ENCODE measurements around the gene GREM2.

GREM2 gene

DNA sequence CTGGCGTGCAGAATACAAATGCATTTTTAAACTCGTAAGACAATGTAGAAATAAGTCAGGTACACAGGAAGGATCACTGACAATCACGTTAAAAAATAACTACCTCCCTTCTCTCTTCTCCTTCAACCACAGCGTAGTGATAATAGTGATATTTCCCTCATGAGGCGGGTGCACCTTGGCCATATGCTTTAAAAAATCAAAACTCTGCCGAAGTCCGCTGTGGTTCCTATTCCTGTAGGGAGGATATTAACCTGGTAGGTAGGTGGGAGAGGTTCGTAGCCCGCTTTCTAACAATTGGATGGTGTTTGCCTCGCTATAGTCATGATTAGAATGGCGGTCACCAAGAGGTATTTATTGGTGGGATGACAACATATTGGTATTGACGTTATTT lies 732 bp downstream of the GREM2 start:
- H3K4me3 ChIP-seq (ENCODE audit: low read depth, low read length): no peak overlapping the region

DNA sequence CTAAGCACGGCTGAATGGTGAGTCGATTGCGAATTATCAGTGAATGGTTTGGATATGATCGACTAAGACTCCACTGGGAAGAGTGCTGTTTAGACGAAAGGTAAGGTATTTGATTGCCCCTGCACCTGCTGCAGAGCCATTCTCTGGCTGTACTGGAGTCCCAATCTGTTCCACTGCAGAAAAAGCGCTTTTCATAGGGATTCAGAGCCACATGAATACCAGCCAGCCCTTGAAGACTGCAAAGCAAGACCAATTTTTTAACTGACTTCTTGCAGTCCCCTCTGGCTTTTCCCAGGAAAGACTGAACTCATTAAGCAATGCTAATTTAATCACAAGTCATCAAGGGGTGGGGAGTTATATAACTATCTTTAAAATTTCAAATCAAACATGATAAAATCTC lies 1.3 kb downstream of the GREM2 start:
- no peak overlapping the region for H3K4me3 ChIP-seq (ENCODE audit: low read depth, low read length)
- TF ChIP-seq, protein P1, sequence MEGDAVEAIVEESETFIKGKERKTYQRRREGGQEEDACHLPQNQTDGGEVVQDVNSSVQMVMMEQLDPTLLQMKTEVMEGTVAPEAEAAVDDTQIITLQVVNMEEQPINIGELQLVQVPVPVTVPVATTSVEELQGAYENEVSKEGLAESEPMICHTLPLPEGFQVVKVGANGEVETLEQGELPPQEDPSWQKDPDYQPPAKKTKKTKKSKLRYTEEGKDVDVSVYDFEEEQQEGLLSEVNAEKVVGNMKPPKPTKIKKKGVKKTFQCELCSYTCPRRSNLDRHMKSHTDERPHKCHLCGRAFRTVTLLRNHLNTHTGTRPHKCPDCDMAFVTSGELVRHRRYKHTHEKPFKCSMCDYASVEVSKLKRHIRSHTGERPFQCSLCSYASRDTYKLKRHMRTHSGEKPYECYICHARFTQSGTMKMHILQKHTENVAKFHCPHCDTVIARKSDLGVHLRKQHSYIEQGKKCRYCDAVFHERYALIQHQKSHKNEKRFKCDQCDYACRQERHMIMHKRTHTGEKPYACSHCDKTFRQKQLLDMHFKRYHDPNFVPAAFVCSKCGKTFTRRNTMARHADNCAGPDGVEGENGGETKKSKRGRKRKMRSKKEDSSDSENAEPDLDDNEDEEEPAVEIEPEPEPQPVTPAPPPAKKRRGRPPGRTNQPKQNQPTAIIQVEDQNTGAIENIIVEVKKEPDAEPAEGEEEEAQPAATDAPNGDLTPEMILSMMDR (IDR thresholded peaks at IDR 0.05; ENCODE audit: borderline replicate concordance, insufficient read depth, low read depth, low read length): no peak

More for the DNA sequence above, 732 bp downstream of the GREM2 start:
- TF ChIP-seq, protein P1 (IDR thresholded peaks at IDR 0.05; ENCODE audit: borderline replicate concordance, insufficient read depth, low read depth, low read length): no peak

DNA sequence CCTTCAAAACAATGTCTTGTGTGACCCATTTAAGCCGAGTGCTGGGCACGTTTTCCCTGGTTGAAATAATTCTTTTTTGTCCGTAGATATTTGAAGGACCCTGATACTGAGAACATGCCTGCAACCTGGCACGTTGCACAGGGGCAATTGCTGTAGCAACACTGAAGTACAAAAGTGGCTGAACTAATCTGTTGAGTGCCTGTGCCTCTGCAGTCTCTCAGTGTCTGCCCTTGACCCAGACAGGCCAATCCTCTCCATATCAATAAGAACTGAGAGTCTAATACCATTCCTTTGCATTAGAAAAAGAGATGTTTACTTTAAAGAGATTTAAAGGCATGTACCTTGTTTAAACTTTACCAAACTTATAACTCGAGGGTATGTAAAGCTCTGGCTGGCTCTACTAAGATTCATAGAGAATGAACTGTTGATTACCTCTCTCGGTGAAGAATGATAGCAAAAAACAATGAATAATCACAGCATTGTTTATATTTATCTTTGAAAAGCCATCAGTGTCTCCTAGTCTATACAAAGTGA lies 2.4 kb downstream of the GREM2 start:
- TF ChIP-seq, protein P1 (IDR thresholded peaks at IDR 0.05; ENCODE audit: borderline replicate concordance, insufficient read depth, low read depth, low read length): no peak
- no peak overlapping the region for H3K4me3 ChIP-seq (ENCODE audit: low read depth, low read length)

DNA sequence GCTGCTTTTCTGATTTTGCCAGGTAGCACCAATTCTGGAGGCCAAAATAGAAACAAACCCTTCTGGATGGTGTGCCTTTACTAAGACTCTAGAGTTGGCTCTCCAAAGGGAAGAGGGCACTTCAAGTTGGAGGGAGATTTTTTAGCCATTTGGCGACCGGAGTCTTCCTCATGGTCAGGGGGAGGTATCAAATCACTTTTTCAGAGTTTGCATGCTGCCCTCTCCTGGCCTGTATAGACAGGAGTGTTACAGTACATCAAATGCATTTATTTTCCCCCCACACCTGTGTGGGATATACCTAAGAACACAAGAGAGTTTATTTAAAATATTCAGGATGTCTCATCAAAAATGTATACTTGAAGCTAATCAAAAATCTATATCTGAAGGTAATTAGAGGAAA lies 3.2 kb downstream of the GREM2 start:
- no peak overlapping the region for H3K4me3 ChIP-seq (ENCODE audit: low read depth, low read length)
- TF ChIP-seq, protein P1 (IDR thresholded peaks at IDR 0.05; ENCODE audit: borderline replicate concordance, insufficient read depth, low read depth, low read length): no peak

DNA sequence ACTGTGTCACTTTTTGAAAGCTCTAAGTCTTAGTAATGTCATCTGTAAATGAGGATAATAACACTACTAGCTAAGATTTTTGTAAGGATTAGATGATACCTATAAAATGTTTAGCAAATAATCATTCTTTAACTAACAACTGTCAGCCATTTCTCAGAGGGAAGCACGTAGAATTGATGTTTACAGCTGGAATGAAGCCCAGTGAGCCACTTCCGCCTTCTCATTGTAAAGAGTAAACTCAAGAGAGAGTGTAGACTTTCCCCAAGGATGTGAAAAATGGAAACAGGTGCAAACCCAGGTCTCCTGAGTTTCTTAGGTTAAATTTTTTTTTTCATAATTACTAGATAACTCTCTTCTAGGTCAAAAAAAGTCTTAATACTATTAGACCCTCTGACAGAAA lies 4.9 kb downstream of the GREM2 start:
- H3K4me3 ChIP-seq (ENCODE audit: low read depth, low read length): no peak overlapping the region
- TF ChIP-seq, protein P1 (IDR thresholded peaks at IDR 0.05; ENCODE audit: borderline replicate concordance, insufficient read depth, low read depth, low read length): no peak

DNA sequence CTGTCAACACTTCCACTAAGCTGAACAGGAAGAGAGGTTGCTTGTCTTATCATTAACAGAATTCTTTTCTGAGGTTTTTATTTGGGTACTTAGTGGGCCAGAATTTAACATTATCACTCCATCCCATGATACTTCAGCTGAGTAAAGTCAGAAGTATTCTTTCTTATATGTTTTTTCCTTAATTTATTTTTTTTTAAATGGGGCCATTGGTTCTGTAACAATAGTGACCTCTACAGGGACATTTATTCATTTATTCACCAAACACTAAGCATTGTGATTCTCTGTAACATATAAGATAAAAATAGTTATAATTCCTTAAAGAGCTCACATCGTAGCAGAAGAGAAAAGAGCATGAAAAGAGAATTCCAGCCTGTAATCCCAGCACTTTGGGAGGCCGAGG lies 9.8 kb downstream of the GREM2 start:
- no peak overlapping the region for H3K4me3 ChIP-seq (ENCODE audit: low read depth, low read length)
- TF ChIP-seq, protein P1 (IDR thresholded peaks at IDR 0.05; ENCODE audit: borderline replicate concordance, insufficient read depth, low read depth, low read length): no peak

DNA sequence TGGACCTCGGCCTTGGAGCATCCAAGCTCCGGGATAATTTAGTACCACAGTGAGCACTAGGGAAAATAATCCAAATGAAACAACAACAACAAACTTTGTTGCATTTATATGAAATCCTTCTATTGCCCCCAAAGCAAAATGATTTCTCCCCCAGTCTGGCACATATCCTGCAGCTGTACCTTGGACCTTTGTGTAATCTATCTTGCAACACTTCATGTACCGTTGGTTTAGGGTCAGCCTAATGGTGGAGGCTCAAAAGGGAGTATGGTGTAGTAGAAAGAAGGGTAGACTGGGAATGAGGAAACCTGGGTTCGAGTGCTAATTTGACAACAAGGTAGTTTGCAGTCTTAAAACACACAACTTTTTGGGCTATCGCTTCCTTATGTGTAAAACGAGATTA lies 12.1 kb downstream of the GREM2 start:
- H3K4me3 ChIP-seq (ENCODE audit: low read depth, low read length): no peak overlapping the region
- TF ChIP-seq, protein P1 (IDR thresholded peaks at IDR 0.05; ENCODE audit: borderline replicate concordance, insufficient read depth, low read depth, low read length): no peak
